ENCODE data around the gene PTPN9.
A peak's percentile ranks its signal among the peaks of the same experiment; 100 is the strongest.
"Not testable (repeated sequence)": the region's sequence is repeated elsewhere in the genome, so short reads cannot be mapped to it uniquely, and the experiment has no call there.

The PTPN9 gene

DNA sequence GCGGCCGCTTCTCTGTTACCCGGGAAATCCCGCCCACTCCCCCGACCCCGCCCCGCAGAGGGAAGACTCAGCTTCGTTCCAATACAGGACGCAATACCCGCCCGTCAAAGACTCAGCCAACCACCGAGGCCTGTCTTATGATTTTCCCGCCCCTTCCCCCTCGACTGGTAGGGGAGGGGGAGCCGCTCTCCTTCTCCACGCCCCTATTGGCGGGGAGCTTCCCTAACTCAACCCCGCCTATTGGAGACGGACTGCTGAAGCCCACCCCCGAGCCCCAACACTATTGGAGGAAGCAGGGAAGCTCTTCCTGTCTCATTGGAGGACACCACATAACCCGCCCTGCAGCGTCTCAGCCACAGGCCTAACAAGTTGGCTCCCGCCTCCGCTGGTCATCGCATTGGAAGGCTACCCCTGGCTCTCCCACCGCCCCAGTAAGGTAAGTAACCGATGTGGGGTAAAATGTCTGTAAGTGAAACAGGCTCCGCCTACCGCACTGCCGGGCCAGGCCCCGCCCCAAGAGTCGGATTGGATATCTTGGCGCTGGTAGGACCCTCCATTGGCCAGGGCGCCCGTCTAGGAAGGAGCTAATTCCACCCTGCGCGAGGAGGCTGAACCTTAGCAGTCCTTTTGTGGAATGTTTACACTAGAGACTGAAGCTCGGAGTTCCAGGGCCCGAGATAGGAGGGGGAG, 127.3 kb downstream of the PTPN9 start, which contains the start of gene SIN3A:
Gene SIN3A, minus strand, starts transcription at position 17 of the 690 bp plus-strand sequence. CDS start 21,315 bp downstream, outside the sequence.
- DNase-seq: peak; percentile 99

- no peak for DNase-seq
These were observed 127.9 kb downstream of the PTPN9 start for GRCh38 chr15:75451202-75451673.

GRCh38 chr15:75450307-75451201, 128.6 kb downstream of the PTPN9 start:
- peak; percentile 97 for DNase-seq

DNA sequence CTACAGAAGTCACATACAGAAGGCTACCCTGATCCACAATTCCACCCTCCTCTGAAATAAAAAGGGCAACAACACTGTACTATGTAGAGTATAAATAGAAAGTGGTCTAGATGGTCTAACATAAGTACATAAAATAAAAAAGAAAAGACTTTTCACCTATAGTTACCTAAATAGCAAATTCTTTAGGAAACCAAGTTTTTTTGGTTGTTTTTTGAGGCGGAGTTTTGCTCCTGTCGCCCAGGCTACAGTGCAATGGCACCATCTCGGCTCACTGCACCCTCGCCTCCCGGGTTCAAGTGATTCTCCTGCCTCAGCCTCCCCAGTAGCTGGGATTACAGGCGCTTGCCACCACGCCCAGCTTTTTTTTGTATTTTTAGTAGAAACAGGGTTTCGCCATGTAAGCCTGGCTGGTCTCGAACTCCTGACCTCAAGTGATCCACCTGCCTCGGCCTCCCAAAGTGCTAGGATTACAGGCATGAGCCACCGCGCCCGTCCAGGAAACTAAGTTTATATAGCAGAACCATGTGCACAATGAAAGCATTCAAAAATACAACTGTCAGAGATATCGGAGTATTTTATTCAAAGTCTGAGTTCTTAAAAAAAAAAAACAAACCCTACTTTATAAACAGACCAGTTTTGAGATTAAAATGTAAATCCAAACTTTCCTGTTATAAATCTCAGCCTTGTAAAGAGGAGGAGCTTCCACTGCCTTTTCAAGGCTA, 129.4 kb downstream of the PTPN9 start:
- DNase-seq: no peak

DNA sequence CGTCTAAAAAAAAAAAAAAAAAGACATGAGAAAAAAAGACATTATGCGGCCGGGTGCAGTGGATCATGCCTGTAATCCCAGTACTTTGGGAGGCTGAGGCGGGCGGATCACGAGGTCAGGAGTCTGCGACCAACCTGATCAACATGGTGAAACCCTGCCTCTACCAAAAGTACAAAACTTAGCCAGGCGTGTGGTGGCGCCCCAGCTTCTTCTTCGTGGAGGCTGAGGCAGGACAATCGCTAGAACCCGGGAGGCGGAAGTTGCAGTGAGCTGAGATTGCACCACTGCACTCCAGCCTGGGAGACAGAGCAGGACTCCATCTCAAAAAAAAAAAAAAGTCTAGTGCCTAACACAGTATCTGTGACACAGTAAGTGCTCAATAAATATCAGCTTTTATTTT, 130.9 kb downstream of the PTPN9 start:
- DNase-seq: not testable (repeated sequence)

- no peak for DNase-seq
These were observed 133.0 kb downstream of the PTPN9 start for GRCh38 chr15:75446151-75446550.

DNA sequence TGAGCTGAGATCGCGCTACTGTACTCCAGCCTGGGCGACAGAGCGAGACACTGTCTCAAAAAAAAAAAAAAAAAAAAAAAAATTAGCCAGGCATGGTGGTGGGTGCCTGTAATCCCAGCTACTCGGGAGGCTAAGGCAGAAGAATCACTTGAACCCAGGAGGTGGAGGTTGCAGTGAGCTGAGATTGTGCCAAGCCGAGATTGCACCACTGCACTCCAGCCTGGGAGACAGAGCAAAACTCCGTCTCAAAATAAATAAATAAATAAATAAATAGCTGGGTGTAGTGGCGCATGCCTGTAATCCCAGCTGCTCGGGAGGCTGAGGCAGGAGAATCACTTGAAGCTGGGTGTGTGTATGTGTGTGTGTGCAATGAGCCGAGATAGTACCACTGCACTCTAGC, 133.8 kb downstream of the PTPN9 start:
- DNase-seq: not testable (repeated sequence)

DNA sequence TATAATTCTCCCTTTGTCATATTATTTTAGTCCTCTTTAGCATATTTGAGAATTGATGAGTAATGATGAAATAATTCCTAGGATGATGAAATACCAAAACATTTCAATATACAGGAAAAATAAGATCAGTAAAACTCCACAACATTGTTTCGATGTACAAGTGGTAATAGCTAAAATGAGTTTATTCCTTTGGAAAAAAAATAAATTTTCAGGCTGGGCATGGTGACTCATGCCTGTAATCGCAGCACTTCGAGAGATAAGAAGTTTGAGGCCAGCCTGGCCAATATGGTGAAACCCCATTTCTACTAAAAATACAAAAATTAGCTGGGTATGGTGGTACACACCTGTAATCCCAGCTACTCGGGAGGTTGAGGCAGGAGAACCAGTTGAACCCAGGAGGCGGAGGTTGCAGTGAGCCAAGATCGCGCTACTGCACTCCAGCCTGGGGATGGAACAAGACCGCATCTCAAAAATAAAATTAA, 135.1 kb downstream of the PTPN9 start:
- DNase-seq: not testable (repeated sequence)

DNA sequence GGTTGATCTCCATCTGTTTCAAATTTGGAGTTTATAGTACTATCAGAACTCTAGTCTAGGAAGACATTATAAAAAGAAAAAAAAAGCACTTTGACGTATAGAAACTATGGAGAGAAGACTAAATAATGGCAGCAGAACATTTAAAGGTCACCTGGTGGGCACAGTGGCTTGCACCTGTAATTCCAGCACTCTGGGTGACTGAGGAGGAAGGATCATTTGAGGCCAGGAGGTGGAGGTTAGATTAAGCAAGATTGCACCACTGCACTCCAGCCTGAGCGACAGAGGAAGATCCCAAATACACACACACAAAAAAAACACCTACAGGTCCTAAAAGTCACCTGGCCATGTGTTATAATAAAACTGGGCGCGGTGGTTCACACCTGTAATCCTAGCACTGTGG, 141.4 kb downstream of the PTPN9 start:
- no peak for DNase-seq

GRCh38 chr15:75436881-75437280, 142.2 kb downstream of the PTPN9 start:
- no peak for DNase-seq

DNA sequence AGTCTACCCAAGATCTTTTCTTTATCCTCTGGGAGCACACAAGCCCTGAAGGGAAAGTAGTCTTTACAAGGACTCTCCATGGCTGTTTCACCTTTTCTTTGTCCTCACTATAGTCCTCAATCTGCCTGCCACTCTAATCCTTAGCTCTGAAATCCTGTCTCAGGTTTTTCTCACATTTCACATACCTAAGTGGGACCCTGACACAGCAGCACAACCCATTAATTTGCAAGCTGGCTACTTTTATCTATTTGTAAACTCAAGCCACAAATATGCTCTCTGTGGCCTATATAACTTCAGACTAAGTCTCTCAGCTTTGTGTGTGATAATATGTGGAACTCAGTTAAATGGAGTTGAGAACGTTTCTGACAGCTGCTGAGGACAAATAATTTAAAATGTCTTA, 147.4 kb downstream of the PTPN9 start:
- no peak for DNase-seq

DNA sequence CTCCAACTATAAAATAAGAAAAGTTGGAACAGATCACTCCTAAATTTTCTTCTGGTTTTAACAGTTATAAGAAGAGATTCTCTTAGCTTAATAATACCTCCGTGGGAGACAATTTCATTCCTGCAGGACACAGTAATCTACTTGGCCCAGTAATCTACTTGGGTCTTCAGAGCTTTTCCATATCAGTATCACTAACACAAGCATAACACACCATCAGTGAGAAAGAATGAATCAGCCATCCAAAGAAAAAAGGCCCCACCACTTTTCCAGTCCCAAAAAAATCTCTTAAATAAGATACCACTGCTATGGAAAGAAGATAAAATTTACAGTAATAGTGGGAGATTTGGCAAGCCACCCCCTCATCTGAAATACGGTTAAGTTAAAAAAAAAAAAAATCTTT, 147.8 kb downstream of the PTPN9 start:
- DNase-seq: no peak

DNA sequence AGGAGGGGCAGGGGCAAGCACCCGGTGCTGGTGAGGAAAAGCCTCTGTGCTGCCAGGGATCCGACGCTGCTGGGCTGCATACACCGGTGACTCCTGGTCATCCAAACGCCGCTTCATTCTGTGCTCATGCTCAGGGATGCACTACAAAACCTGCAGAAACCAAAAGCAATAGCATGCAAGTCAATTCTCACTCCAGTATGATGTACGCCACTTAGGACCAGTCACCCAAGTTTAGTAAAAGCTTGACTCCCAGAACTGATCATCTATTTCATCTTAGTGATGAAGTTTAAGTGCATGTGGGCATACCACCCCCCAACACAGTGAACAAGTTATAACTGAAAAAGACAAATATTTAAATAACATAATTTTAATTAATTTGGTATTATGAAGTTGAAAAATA, 148.9 kb downstream of the PTPN9 start:
- no peak for DNase-seq

- DNase-seq: no peak
These were observed 151.0 kb downstream of the PTPN9 start for GRCh38 chr15:75428152-75428551.

GRCh38 chr15:75425966-75426500, 153.1 kb downstream of the PTPN9 start:
- no peak for DNase-seq

- DNase-seq: no peak
These were observed 156.6 kb downstream of the PTPN9 start for GRCh38 chr15:75422554-75422953.

DNA sequence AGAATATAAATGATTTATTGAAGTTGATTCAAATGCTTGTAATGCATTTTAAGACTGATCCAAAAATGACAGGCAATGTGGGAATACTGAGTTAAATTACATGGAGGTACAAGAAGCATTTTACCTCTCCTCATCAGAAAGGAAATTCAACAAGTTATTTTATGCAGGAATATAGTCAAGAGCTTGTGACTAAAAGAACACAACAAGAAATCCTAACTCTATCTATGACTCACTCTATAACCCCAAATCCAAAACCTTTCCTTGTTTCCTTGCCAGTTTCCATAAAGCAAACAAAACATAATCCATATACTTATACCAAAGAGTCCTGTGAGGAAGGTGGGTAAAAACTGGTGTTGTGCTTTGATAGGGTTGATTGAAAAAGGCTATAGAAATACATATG, 158.4 kb downstream of the PTPN9 start:
- DNase-seq: no peak

GRCh38 chr15:75416584-75416983, 162.5 kb downstream of the PTPN9 start:
- no peak for DNase-seq
